Activated effector memory CD4-positive, alpha-beta T cell treated with anti-CD3 and anti-CD28 coated beads, Interleukin-2, amount 50 U/mL, for 16 hours (primary cell): ENCODE data around the gene BARHL1.

Experiments
- DNase-seq: peaks from one replicate; pipeline ENCODE4 v3.0.0-alpha.2; 2020

The BARHL1 gene

GRCh38 chr9:132626285-132626684 lies 43.9 kb downstream of the BARHL1 start:
- no peak for DNase-seq

GRCh38 chr9:132627106-132627505 lies 44.7 kb downstream of the BARHL1 start:
- DNase-seq = no peak

- DNase-seq = no peak
Measured at GRCh38 chr9:132627594-132627993, 45.2 kb downstream of the BARHL1 start.

- no peak for DNase-seq
Measured at GRCh38 chr9:132628746-132629145, 46.3 kb downstream of the BARHL1 start.

GRCh38 chr9:132630116-132630515 lies 47.7 kb downstream of the BARHL1 start:
- DNase-seq = no peak

- no peak for DNase-seq
Measured at GRCh38 chr9:132630811-132631210, 48.4 kb downstream of the BARHL1 start.

- DNase-seq = no peak
Measured at GRCh38 chr9:132631280-132631679, 48.9 kb downstream of the BARHL1 start.

- DNase-seq = no peak
Measured at GRCh38 chr9:132631685-132632084, 49.3 kb downstream of the BARHL1 start.

GRCh38 chr9:132632413-132633129 lies 50.2 kb downstream of the BARHL1 start:
- DNase-seq = no peak

- no peak for DNase-seq
Measured at GRCh38 chr9:132634327-132634726, 51.9 kb downstream of the BARHL1 start.

- DNase-seq = no peak
Measured at GRCh38 chr9:132637351-132637750, 54.9 kb downstream of the BARHL1 start.

- no peak for DNase-seq
Measured at GRCh38 chr9:132637801-132638200, 55.4 kb downstream of the BARHL1 start.

GRCh38 chr9:132638240-132638639 lies 55.8 kb downstream of the BARHL1 start:
- DNase-seq = no peak

GRCh38 chr9:132639322-132639721 lies 56.9 kb downstream of the BARHL1 start:
- no peak for DNase-seq
